Fibroblast of gingiva (primary cell): ENCODE measurements around the gene MINDY2.
"Not testable (repeated sequence)": the region's sequence is repeated elsewhere in the genome, so short reads cannot be mapped to it uniquely, and the experiment has no call there.

ENCODE experiments used
- DNase-seq: peaks from one replicate; pipeline ENCODE4 v3.0.0-alpha.2; 2011; ENCODE audit warnings: low read depth

The MINDY2 gene

GRCh38 chr15:58830556-58830955 is 59.5 kb downstream of the MINDY2 start:
- peak; percentile 55 for DNase-seq

- not testable (repeated sequence) for DNase-seq
Measured at GRCh38 chr15:58833681-58834426, 62.8 kb downstream of the MINDY2 start.

DNA sequence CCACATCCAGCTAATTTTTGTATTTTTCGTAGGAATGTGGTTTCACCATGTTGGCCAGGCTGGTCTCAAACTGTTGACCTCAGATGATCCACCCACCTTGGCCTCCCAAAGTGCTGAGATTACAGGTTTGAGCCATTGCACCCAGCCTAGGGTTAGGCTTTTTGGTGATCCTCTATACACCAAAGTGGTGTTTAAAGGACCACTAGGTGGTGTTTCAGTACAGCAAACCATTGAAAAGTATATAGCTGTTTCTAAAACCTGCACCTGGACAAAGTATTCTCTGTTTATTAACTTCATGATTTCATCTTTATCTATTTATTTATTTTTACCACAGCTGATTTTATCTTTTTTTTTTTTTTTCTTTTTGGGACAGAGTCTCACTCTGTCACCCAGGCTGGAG is 68.4 kb downstream of the MINDY2 start:
- DNase-seq, result no peak

DNA sequence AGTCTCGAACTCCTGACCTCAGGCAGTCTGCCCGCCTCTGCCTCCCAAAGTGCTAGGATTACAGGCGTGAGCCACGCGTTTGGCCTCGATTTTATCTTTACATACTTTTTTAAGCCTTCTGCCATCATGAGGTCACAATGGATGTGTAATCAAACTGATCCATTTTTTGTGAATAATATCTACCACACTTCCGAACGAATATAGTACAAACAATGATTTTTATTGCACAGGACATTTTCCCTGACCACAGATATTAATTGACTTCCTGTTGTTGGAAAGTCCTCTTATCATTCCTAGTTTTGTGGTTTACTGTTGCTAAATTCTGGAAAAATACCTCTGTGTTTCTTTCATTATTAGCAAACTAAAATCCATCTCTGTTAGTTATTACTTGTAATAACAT is 68.9 kb downstream of the MINDY2 start:
- DNase-seq, result peak; percentile 36

DNA sequence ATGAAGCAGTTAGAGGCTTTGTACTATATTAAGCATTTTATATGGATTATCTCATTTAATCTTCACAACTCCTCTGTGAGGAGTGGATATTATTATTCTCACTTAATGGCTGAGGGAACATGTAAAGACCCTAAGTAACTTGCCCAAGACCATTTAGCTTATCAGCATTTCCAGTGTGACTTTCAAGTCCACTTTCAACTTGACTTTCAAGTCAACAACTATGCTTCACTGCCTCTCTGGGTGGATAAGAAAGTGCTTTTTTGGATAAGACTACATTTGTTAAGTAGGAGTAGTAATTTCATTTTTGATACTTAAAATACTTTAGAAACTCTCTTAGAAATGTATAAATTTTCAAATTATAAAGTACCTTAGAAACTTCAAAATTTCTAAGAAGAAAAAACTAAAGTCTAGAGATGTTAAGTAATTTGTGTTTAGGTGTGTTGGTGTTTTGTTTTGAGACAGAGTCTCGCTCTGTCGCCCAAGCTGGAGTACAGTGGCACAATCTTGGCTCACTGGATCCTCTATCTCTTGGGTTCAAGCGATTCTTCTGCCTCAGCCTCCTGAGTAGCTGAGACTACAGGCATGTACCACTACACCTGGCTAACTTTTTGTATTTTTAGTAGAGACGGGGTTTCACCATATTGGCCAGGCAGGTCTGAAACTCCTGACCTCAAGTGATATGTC is 71.8 kb downstream of the MINDY2 start:
- no peak for DNase-seq

GRCh38 chr15:58851205-58851604 is 80.1 kb downstream of the MINDY2 start:
- DNase-seq, result not testable (repeated sequence)

DNA sequence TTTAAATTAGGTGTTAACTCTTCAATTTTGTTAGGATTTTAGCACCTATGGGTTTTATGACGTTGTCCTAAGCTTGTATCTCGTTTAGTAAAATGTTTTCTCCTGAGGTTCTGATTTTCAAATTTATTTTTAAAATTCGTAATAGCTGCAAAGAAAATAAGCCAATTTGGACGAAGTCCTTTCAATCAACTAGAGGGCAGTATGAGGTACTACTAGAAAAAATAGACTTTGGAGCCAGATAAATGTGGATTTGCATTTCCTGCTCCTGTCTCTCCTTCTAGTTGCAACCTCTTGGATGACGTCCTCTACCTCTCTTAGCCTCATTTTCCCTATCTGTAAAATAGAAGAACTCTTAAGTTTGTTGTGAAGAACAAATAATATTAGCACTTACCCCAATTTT is 81.2 kb downstream of the MINDY2 start:
- no peak for DNase-seq

DNA sequence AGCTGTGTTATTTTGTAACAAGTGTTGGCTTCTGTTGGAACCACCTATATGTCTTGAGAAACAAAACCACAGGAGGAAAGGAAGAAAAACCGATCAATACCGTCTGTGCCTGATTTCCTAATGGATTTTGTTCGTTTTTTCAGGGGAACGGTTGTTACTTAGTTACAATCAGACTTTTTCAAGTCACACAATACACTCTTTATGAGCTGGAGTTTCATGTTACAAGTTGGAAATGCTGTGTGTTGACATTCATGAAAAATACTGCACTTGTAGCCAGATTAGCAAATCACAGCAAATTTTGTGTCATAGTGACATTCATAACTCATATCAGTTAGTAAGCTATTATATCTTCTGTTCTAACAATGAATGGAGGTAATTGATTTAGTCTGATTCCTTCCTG is 83.5 kb downstream of the MINDY2 start:
- DNase-seq, result no peak

GRCh38 chr15:58856086-58856485 is 85.0 kb downstream of the MINDY2 start:
- DNase-seq, result no peak

DNA sequence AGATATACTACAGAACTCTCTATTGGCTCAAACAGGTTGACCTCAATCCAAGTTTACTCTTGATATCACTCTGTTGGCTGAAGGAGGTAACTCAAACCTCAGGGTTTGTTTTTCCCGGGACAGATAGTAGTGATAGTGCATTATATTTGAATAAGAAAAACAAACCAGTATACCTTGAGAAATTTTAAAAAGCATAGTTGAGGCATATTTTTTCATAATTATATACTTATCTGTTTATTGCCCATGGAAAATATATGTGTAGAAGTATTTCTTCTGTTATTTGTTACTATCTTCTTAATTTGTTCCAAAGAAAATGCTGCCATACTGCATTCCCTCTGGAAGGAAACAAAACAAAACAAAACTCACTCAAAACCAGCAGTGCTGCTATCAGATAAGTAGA is 85.5 kb downstream of the MINDY2 start:
- DNase-seq, result not testable (repeated sequence)

DNA sequence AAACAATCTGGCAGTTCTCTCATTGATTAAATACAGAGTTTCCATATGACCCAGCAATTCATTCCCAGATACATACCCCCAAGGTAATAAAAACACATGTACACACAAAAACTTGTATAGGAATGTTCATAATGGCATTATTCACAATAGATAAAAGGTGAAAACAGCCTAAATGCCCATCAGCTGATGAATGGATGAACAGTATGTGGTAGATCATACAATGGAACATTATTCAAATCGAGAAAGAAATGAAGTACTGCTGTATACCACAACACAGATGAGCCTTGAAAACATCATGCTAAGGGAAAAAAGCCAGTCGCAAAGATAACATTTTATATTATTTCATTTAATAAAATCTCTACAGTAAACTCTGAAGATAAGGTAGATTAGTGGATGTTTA is 91.2 kb downstream of the MINDY2 start:
- no peak for DNase-seq

GRCh38 chr15:58864602-58865424 is 93.7 kb downstream of the MINDY2 start:
- no peak for DNase-seq

- DNase-seq, result no peak
Measured at GRCh38 chr15:58865425-58865880, 94.4 kb downstream of the MINDY2 start.

GRCh38 chr15:58867926-58868325 is 96.8 kb downstream of the MINDY2 start:
- DNase-seq, result no peak

GRCh38 chr15:58870451-58870850 is 99.3 kb downstream of the MINDY2 start:
- peak; percentile 60 for DNase-seq

- DNase-seq, result peak; percentile 51
Measured at GRCh38 chr15:58873267-58873666, 102.2 kb downstream of the MINDY2 start.

DNA sequence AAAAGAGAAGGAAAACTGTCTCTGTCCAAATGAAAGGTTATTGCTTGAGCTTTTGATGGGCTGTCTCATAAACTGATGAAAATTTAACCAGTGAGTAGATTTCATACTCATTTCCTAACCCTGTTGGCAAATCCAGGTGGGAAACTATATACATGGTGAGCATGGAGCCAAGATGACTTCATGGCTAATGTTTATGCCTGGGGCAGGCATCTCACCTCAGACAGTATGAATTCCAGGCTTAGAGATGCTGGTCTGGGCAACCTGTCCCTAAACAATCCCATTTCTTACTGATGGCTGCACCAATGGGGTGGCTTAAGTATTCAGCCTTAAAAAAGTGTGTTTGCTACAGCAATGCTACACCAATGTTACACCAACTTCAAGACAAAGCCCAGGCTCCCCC is 104.2 kb downstream of the MINDY2 start:
- no peak for DNase-seq

DNA sequence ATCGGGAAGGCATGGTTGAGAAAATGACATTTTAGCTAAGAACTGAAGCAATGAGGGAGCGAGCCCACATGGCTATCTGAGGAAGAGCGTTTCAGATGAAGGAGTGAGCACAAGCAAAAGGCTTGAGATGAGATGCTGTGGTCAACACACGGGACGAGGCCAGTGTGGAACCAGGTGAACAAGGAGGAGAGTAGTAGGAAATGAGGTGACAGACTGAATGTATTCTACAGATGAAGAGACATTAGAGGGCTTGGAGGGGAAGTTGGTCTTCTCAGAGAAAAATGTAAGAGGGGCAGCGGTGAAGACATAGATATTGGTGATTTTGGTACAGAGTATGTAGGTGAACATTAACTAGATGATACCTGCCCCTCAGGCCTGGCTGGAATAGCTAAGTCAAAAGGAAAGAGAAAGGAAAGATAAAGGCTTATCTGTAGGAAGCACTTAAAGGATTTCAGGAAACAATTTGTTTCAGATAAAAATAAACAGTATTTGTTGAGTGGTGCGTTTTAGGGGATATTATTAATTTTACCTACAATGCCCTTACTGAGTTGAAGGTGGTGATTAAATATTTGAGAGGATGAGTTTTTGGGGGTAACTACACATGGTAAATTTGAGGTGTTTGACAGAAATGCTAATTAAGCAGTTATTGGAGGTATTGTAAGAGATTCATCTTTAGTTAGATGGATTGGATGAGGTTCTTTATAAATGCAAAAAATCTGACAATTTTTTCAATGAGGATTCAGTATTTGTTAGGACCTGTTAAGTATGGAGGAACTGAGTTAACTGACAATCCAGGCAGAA is 105.4 kb downstream of the MINDY2 start:
- DNase-seq, result no peak

- no peak for DNase-seq
Measured at GRCh38 chr15:58877999-58878825, 107.1 kb downstream of the MINDY2 start.

GRCh38 chr15:58880320-58880719 is 109.2 kb downstream of the MINDY2 start:
- DNase-seq, result no peak

DNA sequence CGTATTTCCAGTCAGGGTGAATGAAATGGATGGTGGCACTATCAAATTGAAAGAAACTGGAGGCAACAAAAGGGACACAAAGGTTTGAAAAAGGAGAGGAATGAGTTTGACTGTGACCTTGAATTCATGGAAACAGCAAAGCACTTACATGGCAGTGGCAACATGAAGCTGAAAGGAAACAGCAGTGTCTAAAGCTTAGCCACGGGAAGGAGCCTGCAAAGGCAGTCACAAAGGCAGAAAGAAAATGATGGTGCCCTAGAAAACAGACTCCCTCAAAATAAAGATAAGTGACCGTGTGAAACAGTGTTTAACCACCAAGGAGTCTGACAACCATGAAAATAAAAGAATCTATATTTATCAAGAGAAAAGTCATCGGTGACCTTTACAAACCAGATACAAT is 111.1 kb downstream of the MINDY2 start:
- no peak for DNase-seq
